ENCODE results near the gene BICRAL. TPM values are rescaled to one million over a fixed set of nuclear protein-coding genes. Genes with fewer than 3 reads are reported as not detected.

BICRAL gene
- total and polyA plus RNA-seq, 2 experiments from 2014 or later: 2.1 to 6.3 TPM

GRCh38 chr6:42751055-42751454 lies 30.8 kb upstream of the BICRAL start:
- WGBS (ENCODE audit: low lambda C conversion rate, missing lambda C conversion rate): 58% methylated on average over 3 of the region's 3 CpGs
- H3K36me3 ChIP-seq (replicated peaks; ENCODE audit: insufficient read depth, low read depth): no peaks in the 10 kb centered on the region
- DNase-seq (ENCODE audit: low spot score): no peak

GRCh38 chr6:42754759-42755158 lies 27.1 kb upstream of the BICRAL start:
- Histone ChIP-seq H3K4me3 (no peak overlapping the region), H3K36me3 (replicated peaks; ENCODE audit: insufficient read depth, low read depth) (no peaks in the 10 kb centered on the region), H3K27ac (no peak overlapping the region), H3K4me2 (no peak overlapping the region), H2AFZ (no peak overlapping the region), H4K20me1 (ENCODE audit: insufficient read depth, poor library complexity, severe bottlenecking) (no peaks in the 10 kb centered on the region), H3K9me2 (replicated peaks; ENCODE audit: insufficient read depth) (no peaks in the 10 kb centered on the region), H3K79me2 (no peaks in the 10 kb centered on the region), H3K27me3 (no peaks in the 10 kb centered on the region), H3K9me3 (ENCODE audit: low read depth) (no peaks in the 10 kb centered on the region), H3K4me1 (ENCODE audit: insufficient read depth) (no peaks in the 10 kb centered on the region)
- 93% methylated on average over 5 of the region's 5 CpGs for WGBS (ENCODE audit: low lambda C conversion rate, missing lambda C conversion rate)
- DNase-seq (ENCODE audit: low spot score): no peak
- no peak for TF ChIP-seq EZH2phosphoT487 (IDR thresholded peaks at IDR 0.05; ENCODE audit: low read depth, severe bottlenecking, unreplicated experiment)
- no peak for TF ChIP-seq EZH2 (IDR thresholded peaks at IDR 0.05; ENCODE audit: borderline replicate concordance)
- TF ChIP-seq CTCF (IDR thresholded peaks at IDR 0.05; ENCODE audit: poor library complexity): no peak

More at GRCh38 chr6:42751055-42751454, 30.8 kb upstream of the BICRAL start:
- H3K79me2 ChIP-seq: peaks cover 9% of the 10 kb centered on the region
- H3K4me2 ChIP-seq: no peak overlapping the region
- H3K4me1 ChIP-seq (ENCODE audit: insufficient read depth): peaks cover 8% of the 10 kb centered on the region
- no peak overlapping the region for H3K27ac ChIP-seq
- H2AFZ ChIP-seq: no peak overlapping the region
- no peak overlapping the region for H3K4me3 ChIP-seq
- H3K9me3 ChIP-seq (ENCODE audit: low read depth): no peaks in the 10 kb centered on the region
- H3K27me3 ChIP-seq: no peaks in the 10 kb centered on the region
- H3K9me2 ChIP-seq (replicated peaks; ENCODE audit: insufficient read depth): no peaks in the 10 kb centered on the region
- TF ChIP-seq CTCF (IDR thresholded peaks at IDR 0.05; ENCODE audit: poor library complexity) (no peak), EZH2 (IDR thresholded peaks at IDR 0.05; ENCODE audit: borderline replicate concordance) (no peak), EZH2phosphoT487 (IDR thresholded peaks at IDR 0.05; ENCODE audit: low read depth, severe bottlenecking, unreplicated experiment) (no peak)
- H4K20me1 ChIP-seq (ENCODE audit: insufficient read depth, poor library complexity, severe bottlenecking): no peaks in the 10 kb centered on the region

DNA sequence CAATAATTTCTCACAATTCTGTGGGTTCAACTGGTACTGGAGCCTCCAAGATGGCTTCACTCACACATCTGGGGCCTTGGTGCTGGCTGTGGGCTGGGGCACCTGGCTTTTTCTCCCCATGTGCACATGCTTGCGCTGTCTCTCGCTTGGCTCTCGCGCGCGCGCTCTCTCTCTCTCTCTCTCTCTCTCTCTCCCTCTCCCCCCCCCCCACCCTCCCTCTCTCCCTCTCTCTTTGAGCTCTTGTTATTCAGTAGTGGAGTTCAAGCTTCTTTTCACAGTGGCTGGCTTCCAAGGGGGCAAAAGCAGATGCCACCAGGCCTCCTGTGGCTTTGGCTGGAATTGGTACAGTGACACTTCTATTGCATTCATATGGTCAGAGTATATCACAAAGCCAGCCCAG lies 25.1 kb upstream of the BICRAL start:
- WGBS (ENCODE audit: low lambda C conversion rate, missing lambda C conversion rate): 80% methylated on average over 1 of the region's 7 CpGs
- H3K79me2 ChIP-seq: no peaks in the 10 kb centered on the region

More for the DNA sequence above, 25.1 kb upstream of the BICRAL start:
- no peak overlapping the region for H3K4me3 ChIP-seq
- H3K27ac ChIP-seq: no peak overlapping the region
- no peaks in the 10 kb centered on the region for H3K36me3 ChIP-seq (replicated peaks; ENCODE audit: insufficient read depth, low read depth)
- TF ChIP-seq EZH2phosphoT487 (IDR thresholded peaks at IDR 0.05; ENCODE audit: low read depth, severe bottlenecking, unreplicated experiment): no peak
- TF ChIP-seq EZH2 (IDR thresholded peaks at IDR 0.05; ENCODE audit: borderline replicate concordance): no peak
- TF ChIP-seq CTCF (IDR thresholded peaks at IDR 0.05; ENCODE audit: poor library complexity): no peak
- H3K4me2 ChIP-seq: no peak overlapping the region
- no peaks in the 10 kb centered on the region for H3K27me3 ChIP-seq
- no peak overlapping the region for H2AFZ ChIP-seq
- DNase-seq (ENCODE audit: low spot score): no peak
- H3K9me2 ChIP-seq (replicated peaks; ENCODE audit: insufficient read depth): no peaks in the 10 kb centered on the region
- no peaks in the 10 kb centered on the region for H3K4me1 ChIP-seq (ENCODE audit: insufficient read depth)
- no peaks in the 10 kb centered on the region for H3K9me3 ChIP-seq (ENCODE audit: low read depth)
- H4K20me1 ChIP-seq (ENCODE audit: insufficient read depth, poor library complexity, severe bottlenecking): no peaks in the 10 kb centered on the region
